Osteoblast (primary cell): ENCODE data around the gene TUBB2A. TPM values are rescaled to one million over a fixed set of nuclear protein-coding genes. Genes with fewer than 3 reads are reported as not detected.

Experiments used
- DNase-seq: peaks from one replicate; pipeline ENCODE4 v3.0.0; 2011; ENCODE audit warnings: low spot score, mixed read lengths; ENCODE audit not compliant: insufficient read length; ENCODE audit errors: missing footprints
- H2AFZ ChIP-seq: 2 replicates; pipeline ENCODE4 v1.6.0; 2011; ENCODE audit warnings: mild to moderate bottlenecking, low read length
- H3K27ac ChIP-seq: 2 replicates; pipeline ENCODE4 v1.5.1; 2011; ENCODE audit warnings: mild to moderate bottlenecking, low read depth, low read length, moderate library complexity
- H3K27me3 ChIP-seq: 2 replicates; pipeline ENCODE4 v1.6.0; 2012; ENCODE audit warnings: mild to moderate bottlenecking, control low read depth, inconsistent platforms, low read length, moderate library complexity; ENCODE audit not compliant: insufficient read depth
- H3K36me3 ChIP-seq: 2 replicates; pipeline ENCODE4 v1.5.1; 2011; ENCODE audit warnings: mild to moderate bottlenecking, low read length, control low read depth, moderate library complexity; ENCODE audit not compliant: insufficient read depth
- H3K4me1 ChIP-seq: 2 replicates; pipeline ENCODE4 v1.5.1; 2011; ENCODE audit warnings: mild to moderate bottlenecking, low read length, control low read depth, moderate library complexity; ENCODE audit not compliant: insufficient read depth
- H3K4me2 ChIP-seq: 2 replicates; pipeline ENCODE4 v1.6.0; 2011; ENCODE audit warnings: mild to moderate bottlenecking, low read length; ENCODE audit not compliant: insufficient read depth
- H3K4me3 ChIP-seq: fragments of 200-600 bp; sonication (generic); 3 replicates; pipeline ENCODE4 v1.5.1; 2012; ENCODE audit warnings: mild to moderate bottlenecking, low read length, inconsistent platforms; ENCODE audit not compliant: insufficient read depth
- H3K79me2 ChIP-seq: 2 replicates; pipeline ENCODE4 v1.6.0; 2012; ENCODE audit warnings: mild to moderate bottlenecking, low read length, control low read depth, inconsistent platforms; ENCODE audit not compliant: insufficient read depth
- H3K9me3 ChIP-seq: 2 replicates; pipeline ENCODE4 v1.5.1; 2011; ENCODE audit warnings: low read depth, low read length, control low read depth
- H4K20me1 ChIP-seq: 2 replicates; pipeline ENCODE4 v1.6.0; 2012; ENCODE audit warnings: mild to moderate bottlenecking, low read length, control low read depth; ENCODE audit not compliant: insufficient read depth
- total RNA-seq: library from RNA; depleted of rRNA; stranded (reverse); fragments of >200 nt; gene quantifications from 2 replicates; pipeline ENCODE4 v1.2.3, GENCODE V29; 2012
- TF ChIP-seq, protein P1 (sequence below): IDR thresholded peaks from 2 replicates; pipeline ENCODE4 v1.5.1; 2011; ENCODE audit warnings: mild to moderate bottlenecking, low read depth, low read length, moderate library complexity; ENCODE audit errors: extremely low read depth

The TUBB2A gene
- total RNA-seq, 1 donor: 44.5 TPM

DNA sequence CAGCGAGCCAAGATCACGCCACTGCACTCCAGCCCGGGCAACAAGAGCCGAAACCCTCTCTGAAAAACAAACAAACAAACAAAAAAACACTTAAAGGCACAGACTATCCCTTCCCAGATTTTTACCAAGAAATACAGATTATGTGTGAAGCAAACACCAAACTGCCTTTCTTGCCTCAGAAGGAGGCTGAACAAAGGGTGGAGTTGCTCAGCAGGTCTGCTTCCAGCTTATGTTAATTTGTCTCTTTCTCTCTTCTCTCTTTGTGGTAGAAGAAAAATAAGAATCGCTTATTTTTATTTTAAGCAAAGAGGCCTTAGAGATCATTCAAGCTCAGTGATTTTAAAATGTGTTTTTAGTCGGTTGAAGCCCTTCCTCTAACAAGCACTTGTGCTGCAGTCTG is 14.2 kb downstream of the TUBB2A start:
- no peak overlapping the region for H2AFZ ChIP-seq
- H3K79me2 ChIP-seq: no peaks in the 10 kb centered on the region
- no peaks in the 10 kb centered on the region for H3K27me3 ChIP-seq
- H3K9me3 ChIP-seq: no peaks in the 10 kb centered on the region
- H3K4me2 ChIP-seq: no peak overlapping the region
- H3K27ac ChIP-seq: no peak overlapping the region
- peaks cover 25% of the 10 kb centered on the region for H3K36me3 ChIP-seq
- peak; percentile 71 for DNase-seq
- H3K4me3 ChIP-seq: no peak overlapping the region
- TF ChIP-seq, protein P1, sequence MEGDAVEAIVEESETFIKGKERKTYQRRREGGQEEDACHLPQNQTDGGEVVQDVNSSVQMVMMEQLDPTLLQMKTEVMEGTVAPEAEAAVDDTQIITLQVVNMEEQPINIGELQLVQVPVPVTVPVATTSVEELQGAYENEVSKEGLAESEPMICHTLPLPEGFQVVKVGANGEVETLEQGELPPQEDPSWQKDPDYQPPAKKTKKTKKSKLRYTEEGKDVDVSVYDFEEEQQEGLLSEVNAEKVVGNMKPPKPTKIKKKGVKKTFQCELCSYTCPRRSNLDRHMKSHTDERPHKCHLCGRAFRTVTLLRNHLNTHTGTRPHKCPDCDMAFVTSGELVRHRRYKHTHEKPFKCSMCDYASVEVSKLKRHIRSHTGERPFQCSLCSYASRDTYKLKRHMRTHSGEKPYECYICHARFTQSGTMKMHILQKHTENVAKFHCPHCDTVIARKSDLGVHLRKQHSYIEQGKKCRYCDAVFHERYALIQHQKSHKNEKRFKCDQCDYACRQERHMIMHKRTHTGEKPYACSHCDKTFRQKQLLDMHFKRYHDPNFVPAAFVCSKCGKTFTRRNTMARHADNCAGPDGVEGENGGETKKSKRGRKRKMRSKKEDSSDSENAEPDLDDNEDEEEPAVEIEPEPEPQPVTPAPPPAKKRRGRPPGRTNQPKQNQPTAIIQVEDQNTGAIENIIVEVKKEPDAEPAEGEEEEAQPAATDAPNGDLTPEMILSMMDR: no peak
- peaks cover 16% of the 10 kb centered on the region for H3K4me1 ChIP-seq
- no peaks in the 10 kb centered on the region for H4K20me1 ChIP-seq

DNA sequence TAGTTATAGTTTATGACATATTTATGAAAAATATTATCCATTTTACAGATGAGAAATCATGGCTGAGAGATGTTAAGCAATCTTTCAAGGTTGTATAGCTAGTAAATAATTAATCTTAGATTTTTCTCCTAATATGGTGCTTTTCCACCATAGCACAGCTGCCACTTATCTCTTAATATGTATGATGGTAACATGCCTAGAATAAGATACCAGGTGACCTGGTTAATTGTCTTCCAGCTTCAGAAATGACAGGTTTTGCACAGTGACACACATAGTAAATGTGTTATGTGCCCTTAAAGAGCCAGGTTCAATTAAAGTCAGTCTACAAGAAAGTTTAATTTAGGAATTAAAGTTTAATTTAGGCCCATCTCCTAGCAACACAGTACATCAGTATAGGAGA is 14.8 kb downstream of the TUBB2A start:
- Histone ChIP-seq H4K20me1 (no peaks in the 10 kb centered on the region), H3K4me3 (no peak overlapping the region), H3K4me1 (peaks cover 16% of the 10 kb centered on the region), H3K27me3 (no peaks in the 10 kb centered on the region), H3K79me2 (no peaks in the 10 kb centered on the region), H3K9me3 (no peaks in the 10 kb centered on the region), H3K4me2 (no peak overlapping the region), H3K27ac (no peak overlapping the region), H3K36me3 (peaks cover 23% of the 10 kb centered on the region), H2AFZ (no peak overlapping the region)
- TF ChIP-seq, protein P1: no peak
- DNase-seq: no peak

DNA sequence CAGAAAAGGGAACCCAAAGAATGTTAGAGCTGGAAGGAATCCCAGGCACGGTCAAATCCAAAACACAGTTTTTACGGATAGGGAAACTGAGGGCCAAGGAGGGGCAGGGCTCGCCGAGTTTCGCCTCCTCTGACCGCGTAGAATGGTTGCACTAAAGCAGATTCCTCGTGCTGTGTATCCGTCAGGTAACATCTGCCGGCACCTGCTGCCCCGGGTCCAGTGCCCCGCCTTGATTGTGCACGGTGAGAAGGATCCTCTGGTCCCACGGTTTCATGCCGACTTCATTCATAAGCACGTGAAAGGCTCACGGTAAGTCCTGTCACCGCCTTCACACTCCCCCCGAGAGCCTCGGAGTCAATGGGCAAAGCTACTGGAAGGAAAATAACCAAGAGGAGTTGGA is 17.1 kb downstream of the TUBB2A start:
- peaks cover 26% of the 10 kb centered on the region for H3K36me3 ChIP-seq
- no peak for DNase-seq
- no peak overlapping the region for H3K4me3 ChIP-seq
- H3K27ac ChIP-seq: no peak overlapping the region
- peaks cover 16% of the 10 kb centered on the region for H3K4me1 ChIP-seq
- TF ChIP-seq, protein P1: no peak
- no peaks in the 10 kb centered on the region for H3K79me2 ChIP-seq
- no peaks in the 10 kb centered on the region for H4K20me1 ChIP-seq
- H3K9me3 ChIP-seq: no peaks in the 10 kb centered on the region
- no peaks in the 10 kb centered on the region for H3K27me3 ChIP-seq
- H3K4me2 ChIP-seq: no peak overlapping the region
- H2AFZ ChIP-seq: no peak overlapping the region

DNA sequence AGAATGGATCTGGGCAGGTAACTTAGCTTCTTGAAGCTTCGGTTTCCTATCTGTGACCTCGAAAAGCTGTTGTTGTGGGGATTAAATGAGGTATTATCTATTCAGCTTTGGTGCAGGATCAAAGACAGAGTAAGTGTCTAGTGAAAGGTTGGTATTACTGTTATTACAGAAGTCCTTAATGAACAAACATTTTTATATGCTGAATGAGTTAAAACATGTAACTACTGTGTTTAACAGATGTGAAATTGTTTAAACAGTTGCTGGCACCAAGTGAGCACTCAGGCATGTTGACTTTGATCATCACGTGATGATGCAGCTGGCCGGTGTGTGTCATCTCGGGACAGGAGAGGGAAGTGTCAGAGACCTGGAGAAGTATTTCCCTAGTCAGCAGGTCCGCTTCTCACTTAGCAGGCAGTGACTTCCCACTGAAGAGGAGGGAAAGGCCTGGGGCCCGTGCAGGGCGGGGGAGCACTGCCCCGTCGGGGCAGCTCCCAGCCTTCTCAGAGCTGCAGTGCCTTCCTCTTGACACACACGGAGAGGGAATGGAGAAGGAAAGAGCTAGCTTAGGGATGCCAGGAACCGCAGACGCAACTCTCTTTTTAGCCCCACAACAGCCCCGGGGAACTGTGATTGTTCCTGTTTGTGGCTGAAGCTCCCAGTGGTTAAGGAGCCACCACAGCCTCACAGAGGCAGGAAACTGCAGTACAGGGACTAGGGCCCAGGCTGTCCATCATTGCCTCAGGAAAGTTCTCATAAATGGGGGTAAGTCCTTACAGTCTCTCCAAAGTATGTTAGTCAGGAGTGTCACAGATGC is 18.0 kb downstream of the TUBB2A start:
- Histone ChIP-seq H3K4me2 (peak overlapping the region; percentile 38), H3K36me3 (peaks cover 26% of the 10 kb centered on the region), H3K79me2 (no peaks in the 10 kb centered on the region), H3K4me1 (peaks cover 16% of the 10 kb centered on the region), H3K9me3 (no peaks in the 10 kb centered on the region), H3K4me3 (peak overlapping the region; percentile 10), H4K20me1 (no peaks in the 10 kb centered on the region), H3K27me3 (no peaks in the 10 kb centered on the region), H3K27ac (peak overlapping the region; percentile 29), H2AFZ (peak overlapping the region; percentile 78)
- TF ChIP-seq, protein P1: no peak
- peak; percentile 94 for DNase-seq
